Spleen (tissue), 11 donors: ENCODE results near the gene EXOC4. TPM values are rescaled to one million over a fixed set of nuclear protein-coding genes. Genes with fewer than 3 reads are reported as not detected.

ENCODE experiments used
- DNase-seq: peaks from one replicate; pipeline ENCODE4 v3.0.0-alpha.2; 2020
- H3K27ac ChIP-seq, 8 donors: fragments of 200-600 bp; sonication (generic) in 7 of 8; 1 replicate in 4 of 8; 2 replicates in 4 of 8; pipeline versions ENCODE4 v1.5.0 to v1.8.0; 2016 to 2021; ENCODE audit warnings: inconsistent platforms in 4 of 8, mild to moderate bottlenecking in 4 of 8, moderate library complexity in 1 of 8
- H3K27me3 ChIP-seq, 7 donors: fragments of 200-600 bp; sonication (generic) in 6 of 7; replicated peaks in 1 of 7; 1 replicate in 4 of 7; 2 replicates in 3 of 7; pipeline versions ENCODE4 v1.5.0 to v1.8.0; 2016 to 2021; ENCODE audit warnings: inconsistent platforms in 3 of 7, mild to moderate bottlenecking in 1 of 7
- H3K36me3 ChIP-seq, 6 donors: fragments of 200-600 bp; sonication (generic) in 5 of 6; 1 replicate in 4 of 6; 2 replicates in 2 of 6; pipeline versions ENCODE4 v1.5.0 to v1.8.0; 2016 to 2021; ENCODE audit warnings: inconsistent platforms in 2 of 6
- H3K4me1 ChIP-seq, 6 donors: fragments of 200-600 bp; sonication (generic) in 5 of 6; 1 replicate in 3 of 6; 2 replicates in 3 of 6; pipeline versions ENCODE4 v1.5.0 to v1.8.0; 2016 to 2021; ENCODE audit warnings: inconsistent platforms in 3 of 6
- H3K4me3 ChIP-seq, 8 donors: fragments of 200-600 bp; sonication (generic) in 7 of 8; 1 replicate in 4 of 8; 2 replicates in 4 of 8; pipeline versions ENCODE4 v1.5.0 to v1.8.0; 2016 to 2021; ENCODE audit warnings: inconsistent platforms in 4 of 8, mild to moderate bottlenecking in 4 of 8, moderate library complexity in 2 of 8
- H3K9me3 ChIP-seq, 8 donors: fragments of 200-600 bp; sonication (generic) in 7 of 8; 1 replicate in 4 of 8; 2 replicates in 4 of 8; pipeline versions ENCODE4 v1.5.0 to v1.8.0; 2016 to 2021; ENCODE audit warnings: inconsistent platforms in 4 of 8
- CTCF ChIP-seq, 11 experiments: fragments of 200-600 bp in 7 of 11; fragments of 450-650 bp in 4 of 11; sonication (generic) in 4 of 11; IDR thresholded peaks in 8 of 11; conservative IDR thresholded peaks in 3 of 11; 1 replicate in 7 of 11; 2 replicates in 4 of 11; pipeline versions ENCODE4 v1.4.0 to v1.8.0; 2016 to 2021; ENCODE audit warnings: antibody characterized with exemption in 11 of 11, inconsistent platforms in 4 of 11, mild to moderate bottlenecking in 1 of 11
- POLR2A ChIP-seq, 3 donors: fragments of 450-650 bp; IDR thresholded peaks; one replicate each; pipeline ENCODE4 v1.5.1; 2017; ENCODE audit warnings: antibody characterized with exemption in 3 of 3, mild to moderate bottlenecking in 1 of 3
- POLR2AphosphoS5 ChIP-seq, 3 donors: sonication (generic); formaldehyde crosslinking; IDR thresholded peaks; one replicate each; pipeline ENCODE4 v1.5.1; 2017; ENCODE audit warnings: antibody characterized with exemption in 3 of 3
- WGBS, 5 donors: extraction: QIAGEN DNeasy Blood & Tissue Kit in 3 of 5; methylation state at CpG; one replicate each; pipeline versions ENCODE4 v1.1.5 to v1.1.7; 2013 to 2018; 5-methylcytosine and 5-hydroxymethylcytosine counted together
- intact Hi-C: fragments of 100-400 bp; cut with DNase I; formaldehyde crosslinking; loops from one replicate; pipeline ENCODE4 v1.15.0; 2023; ENCODE audit warnings: low total_unique reads
- polyA plus RNA-seq, 3 donors: library from polyadenylated mRNA; stranded (reverse); fragments of 200-250 nt; gene quantifications; one replicate each; pipeline ENCODE4 v1.2.1, GENCODE V29; 2013
- total RNA-seq, 7 donors: library from RNA; depleted of rRNA in 3 of 7; stranded (reverse); fragments of >200 nt in 3 of 7; fragmentation: NEBNext Ultra II Directional in 4 of 7; extraction: Animal tissue kit (Norgen Biotek cat#: 25700) in 4 of 7; gene quantifications; one replicate each; pipeline versions ENCODE4 v1.1.0 to v1.2.1, GENCODE V29; 2016 to 2021
- donor health status: healthy with polysubstance abuse.
- donor health status: DM: no; HTN: no; CAD: no; lungs with moderate emphysema.
- donor health status: DM: no; HTN: no; CAD: no.
- donor health status: Bipolar disorder and iron deficiency.
- donor health status: healthy.
- donor health status: DM: no; HTN: no; CAD: no.
- donor health status: DM: yes; HTN: yes; CAD: no.

EXOC4 gene
- total and polyA plus RNA-seq, 10 donors: 14.1 to 138 (median 102) TPM

- DNase-seq: no peak
- intact Hi-C loops: no loop called here
- no peak for TF ChIP-seq POLR2A (IDR thresholded peaks at IDR 0.05)
- no peak for TF ChIP-seq CTCF (IDR thresholded peaks at IDR 0.05 in 8 of 11, conservative IDR thresholded peaks at IDR 0.05 in 3 of 11)
- TF ChIP-seq POLR2AphosphoS5 (IDR thresholded peaks at IDR 0.05): no peak
- Histone ChIP-seq H3K36me3 (peaks cover 0 to 39% (median 0%) of the 10 kb centered on the region in 6 donors), H3K9me3 (peaks cover under 1 to 47% (median 31%) of the 10 kb centered on the region in 8 donors), H3K27ac (no peak overlapping the region), H3K4me1 (peaks cover 0 to 5% (median 0%) of the 10 kb centered on the region in 6 donors), H3K27me3 (no peaks in the 10 kb centered on the region), H3K4me3 (no peak overlapping the region)
- WGBS, 5 donors: 77 to 81% (median 79%) methylated on average over 8 of the region's 8 CpGs
Measured at GRCh38 chr7:133345690-133346421, 93.0 kb downstream of the EXOC4 start.

- intact Hi-C loops: no loop called here
- no peak overlapping the region for H3K27ac ChIP-seq
- H3K4me1 ChIP-seq: peaks cover 0 to 5% (median 0%) of the 10 kb centered on the region in 6 donors
- no peak overlapping the region for H3K4me3 ChIP-seq
- TF ChIP-seq POLR2AphosphoS5 (IDR thresholded peaks at IDR 0.05): no peak
- TF ChIP-seq POLR2A (IDR thresholded peaks at IDR 0.05): no peak
- no peak for TF ChIP-seq CTCF (IDR thresholded peaks at IDR 0.05 in 8 of 11, conservative IDR thresholded peaks at IDR 0.05 in 3 of 11)
- peaks cover 3 to 46% (median 26%) of the 10 kb centered on the region in 8 donors for H3K9me3 ChIP-seq
- WGBS, 5 donors: 95 to 99% (median 96%) methylated on average over 5 of the region's 5 CpGs
- no peak for DNase-seq
- peaks cover 0 to 24% (median 0%) of the 10 kb centered on the region in 6 donors for H3K36me3 ChIP-seq
- H3K27me3 ChIP-seq: no peaks in the 10 kb centered on the region
Measured at GRCh38 chr7:133348250-133348649, 95.4 kb downstream of the EXOC4 start.

GRCh38 chr7:133349101-133349500 is 96.2 kb downstream of the EXOC4 start:
- peaks cover 0 to 24% (median 0%) of the 10 kb centered on the region in 6 donors for H3K36me3 ChIP-seq
- DNase-seq: no peak
- H3K27me3 ChIP-seq: no peaks in the 10 kb centered on the region
- TF ChIP-seq POLR2AphosphoS5 (IDR thresholded peaks at IDR 0.05) (no peak), POLR2A (IDR thresholded peaks at IDR 0.05) (no peak), CTCF (IDR thresholded peaks at IDR 0.05 in 8 of 11, conservative IDR thresholded peaks at IDR 0.05 in 3 of 11) (no peak)
- H3K4me1 ChIP-seq: peaks cover 0 to 5% (median 0%) of the 10 kb centered on the region in 6 donors
- intact Hi-C loops: no loop called here
- H3K4me3 ChIP-seq: no peak overlapping the region
- H3K27ac ChIP-seq: no peak overlapping the region
- peaks cover 3 to 48% (median 31%) of the 10 kb centered on the region in 8 donors for H3K9me3 ChIP-seq
- WGBS, 5 donors: 89 to 94% (median 89%) methylated on average over 2 of the region's 2 CpGs

- intact Hi-C loops: no loop called here
- no peaks in the 10 kb centered on the region for H3K27me3 ChIP-seq
- no peaks in the 10 kb centered on the region for H3K4me1 ChIP-seq
- TF ChIP-seq POLR2A (IDR thresholded peaks at IDR 0.05): no peak
- no peak for TF ChIP-seq POLR2AphosphoS5 (IDR thresholded peaks at IDR 0.05)
- TF ChIP-seq CTCF (IDR thresholded peaks at IDR 0.05 in 8 of 11, conservative IDR thresholded peaks at IDR 0.05 in 3 of 11): no peak
- 93 to 99% (median 94%) methylated on average over 2 of the region's 2 CpGs for WGBS, 5 donors
- no peak overlapping the region for H3K27ac ChIP-seq
- peaks cover 0 to 32% (median 7%) of the 10 kb centered on the region in 6 donors for H3K36me3 ChIP-seq
- no peak for DNase-seq
- H3K9me3 ChIP-seq: peaks cover 3 to 51% (median 33%) of the 10 kb centered on the region in 8 donors
- H3K4me3 ChIP-seq: no peak overlapping the region
Measured at GRCh38 chr7:133352430-133352829, 99.6 kb downstream of the EXOC4 start.
